ENCODE measurements around the gene RRP1.

- TF ChIP-seq CTCF (IDR thresholded peaks at IDR 0.05; ENCODE audit: low read length) (peak; percentile 39; the same call in 1 of the 2 replicates), EZH2 (IDR thresholded peaks at IDR 0.05; ENCODE audit: borderline replicate concordance, low read length) (no peak)
Measured at GRCh38 chr21:43816611-43817071, 27.3 kb downstream of the RRP1 start.

Measured in OCI-LY1 (cell line).